ENCODE data around the gene GADD45B.
"Not testable (repeated sequence)": the region's sequence is repeated elsewhere in the genome, so short reads cannot be mapped to it uniquely, and the experiment has no call there.

Gene GADD45B

GRCh38 chr19:2490659-2491058 lies 14.7 kb downstream of the GADD45B start:
- DNase-seq = no peak

GRCh38 chr19:2491130-2491801 lies 15.3 kb downstream of the GADD45B start:
- peak; percentile 94 for DNase-seq

- DNase-seq = no peak
Measured at GRCh38 chr19:2492870-2493269, 16.9 kb downstream of the GADD45B start.

GRCh38 chr19:2493448-2493847 lies 17.5 kb downstream of the GADD45B start:
- not testable (repeated sequence) for DNase-seq

- no peak for DNase-seq
Measured at GRCh38 chr19:2494084-2494446, 18.1 kb downstream of the GADD45B start.

GRCh38 chr19:2494447-2495129 lies 18.7 kb downstream of the GADD45B start:
- no peak for DNase-seq

- DNase-seq = peak; percentile 19
Measured at GRCh38 chr19:2495130-2495641, 19.3 kb downstream of the GADD45B start.

- no peak for DNase-seq
Measured at GRCh38 chr19:2495651-2496316, 19.9 kb downstream of the GADD45B start.

- no peak for DNase-seq
Measured at GRCh38 chr19:2497186-2497585, 21.3 kb downstream of the GADD45B start.

- no peak for DNase-seq
Measured at GRCh38 chr19:2500156-2500555, 24.2 kb downstream of the GADD45B start.

GRCh38 chr19:2500841-2501261 lies 24.9 kb downstream of the GADD45B start:
- no peak for DNase-seq

- no peak for DNase-seq
Measured at GRCh38 chr19:2503521-2504109, 27.7 kb downstream of the GADD45B start.

- DNase-seq = not testable (repeated sequence)
Measured at GRCh38 chr19:2506656-2507055, 30.7 kb downstream of the GADD45B start.

- peak; percentile 63 for DNase-seq
Measured at GRCh38 chr19:2507109-2507508, 31.2 kb downstream of the GADD45B start.

GRCh38 chr19:2509096-2509495 lies 33.2 kb downstream of the GADD45B start:
- DNase-seq = no peak

- no peak for DNase-seq
Measured at GRCh38 chr19:2511570-2511969, 35.6 kb downstream of the GADD45B start.

- no peak for DNase-seq
Measured at GRCh38 chr19:2511991-2512390, 36.1 kb downstream of the GADD45B start.

GRCh38 chr19:2512523-2513431 lies 36.9 kb downstream of the GADD45B start:
- DNase-seq = peak; percentile 6

- DNase-seq = no peak
Measured at GRCh38 chr19:2514981-2515518, 39.1 kb downstream of the GADD45B start.

- DNase-seq = no peak
Measured at GRCh38 chr19:2516727-2517126, 40.8 kb downstream of the GADD45B start.

- DNase-seq = no peak
Measured at GRCh38 chr19:2517881-2518601, 42.1 kb downstream of the GADD45B start.

Measured in NCI-H1105 (cell line).